Vagina (tissue), 2 donors: ENCODE results near the gene F8. TPM values are rescaled to one million over a fixed set of nuclear protein-coding genes. Genes with fewer than 3 reads are reported as not detected.

Source experiments
- DNase-seq, 2 donors: peaks; one replicate each; pipeline ENCODE4 v3.0.0-alpha.2; 2017; ENCODE audit errors: extremely low spot score in 2 of 2
- H3K27ac ChIP-seq: fragments of 200-600 bp; sonication (generic); one replicate; pipeline ENCODE4 v1.5.1; 2019
- H3K27me3 ChIP-seq: fragments of 200-600 bp; sonication (generic); one replicate; pipeline ENCODE4 v1.5.1; 2019
- H3K36me3 ChIP-seq, 2 donors: fragments of 200-600 bp; sonication (generic); one replicate each; pipeline ENCODE4 v1.5.1; 2017 to 2019
- H3K4me1 ChIP-seq: fragments of 200-600 bp; sonication (generic); one replicate; pipeline ENCODE4 v1.5.1; 2019
- H3K4me3 ChIP-seq, 2 donors: fragments of 200-600 bp; sonication (generic); 1 replicate in 1 of 2; 2 replicates in 1 of 2; pipeline ENCODE4 v1.5.1; 2016 to 2019
- H3K9me3 ChIP-seq: fragments of 200-600 bp; sonication (generic); one replicate; pipeline ENCODE4 v1.5.1; 2019
- POLR2A ChIP-seq, 2 donors: fragments of 450-650 bp; IDR thresholded peaks; one replicate each; pipeline ENCODE4 v1.6.1; 2017; ENCODE audit warnings: antibody characterized with exemption in 2 of 2, mild to moderate bottlenecking in 2 of 2, moderate library complexity in 2 of 2
- POLR2AphosphoS5 ChIP-seq, 2 donors: sonication (generic); formaldehyde crosslinking; IDR thresholded peaks; one replicate each; pipeline ENCODE4 v1.9.0; 2017; ENCODE audit warnings: antibody characterized with exemption in 2 of 2, mild to moderate bottlenecking in 2 of 2, low read depth in 1 of 2; ENCODE audit not compliant: insufficient read depth in 1 of 2
- intact Hi-C: fragments of 100-400 bp; cut with DNase I; formaldehyde crosslinking; loops from one replicate; pipeline ENCODE4 v1.15.1; 2023
- total RNA-seq: library from RNA; depleted of rRNA; stranded (reverse); fragments of >200 nt; gene quantifications from one replicate; pipeline ENCODE4 v1.2.3, GENCODE V29; 2016
- TF ChIP-seq, protein P1 (sequence below), 3 experiments: fragments of 450-650 bp in 2 of 3; fragments of 200-600 bp in 1 of 3; sonication (generic) in 1 of 3; IDR thresholded peaks; one replicate each; pipeline ENCODE4 v1.5.1; 2017 to 2019; ENCODE audit warnings: antibody characterized with exemption in 3 of 3, mild to moderate bottlenecking in 2 of 3, moderate library complexity in 2 of 3

Gene F8
- total RNA-seq, 1 donor from 2014 or later, result 5.4 TPM

DNA sequence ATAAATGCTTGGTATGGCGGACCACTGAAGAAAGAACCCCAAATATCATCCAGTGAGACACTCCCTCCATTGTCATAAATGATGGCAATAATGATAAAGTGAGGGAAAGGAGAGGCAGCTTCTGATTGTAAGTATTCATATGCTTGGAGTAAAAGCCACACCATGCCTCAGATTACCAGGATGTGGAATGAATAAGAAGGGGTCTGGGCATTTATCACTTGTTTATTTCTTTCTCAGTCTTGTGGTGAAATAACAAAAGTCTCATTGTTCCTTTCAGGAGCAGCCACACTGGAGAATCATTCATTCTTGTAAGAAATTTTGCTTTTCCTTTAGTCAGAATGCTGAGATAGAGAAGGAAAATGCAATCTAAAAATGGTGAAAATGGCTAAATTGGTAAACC lies 21.7 kb downstream of the F8 start:
- H3K4me1 ChIP-seq, result no peaks in the 10 kb centered on the region
- DNase-seq, result no peak
- intact Hi-C loops, result no loop called here
- H3K4me3 ChIP-seq, result no peak overlapping the region
- H3K9me3 ChIP-seq, result no peaks in the 10 kb centered on the region
- no peak overlapping the region for H3K27ac ChIP-seq
- no peaks in the 10 kb centered on the region for H3K36me3 ChIP-seq
- TF ChIP-seq, protein P1, sequence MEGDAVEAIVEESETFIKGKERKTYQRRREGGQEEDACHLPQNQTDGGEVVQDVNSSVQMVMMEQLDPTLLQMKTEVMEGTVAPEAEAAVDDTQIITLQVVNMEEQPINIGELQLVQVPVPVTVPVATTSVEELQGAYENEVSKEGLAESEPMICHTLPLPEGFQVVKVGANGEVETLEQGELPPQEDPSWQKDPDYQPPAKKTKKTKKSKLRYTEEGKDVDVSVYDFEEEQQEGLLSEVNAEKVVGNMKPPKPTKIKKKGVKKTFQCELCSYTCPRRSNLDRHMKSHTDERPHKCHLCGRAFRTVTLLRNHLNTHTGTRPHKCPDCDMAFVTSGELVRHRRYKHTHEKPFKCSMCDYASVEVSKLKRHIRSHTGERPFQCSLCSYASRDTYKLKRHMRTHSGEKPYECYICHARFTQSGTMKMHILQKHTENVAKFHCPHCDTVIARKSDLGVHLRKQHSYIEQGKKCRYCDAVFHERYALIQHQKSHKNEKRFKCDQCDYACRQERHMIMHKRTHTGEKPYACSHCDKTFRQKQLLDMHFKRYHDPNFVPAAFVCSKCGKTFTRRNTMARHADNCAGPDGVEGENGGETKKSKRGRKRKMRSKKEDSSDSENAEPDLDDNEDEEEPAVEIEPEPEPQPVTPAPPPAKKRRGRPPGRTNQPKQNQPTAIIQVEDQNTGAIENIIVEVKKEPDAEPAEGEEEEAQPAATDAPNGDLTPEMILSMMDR (IDR thresholded peaks at IDR 0.05), result no peak
- TF ChIP-seq POLR2A (IDR thresholded peaks at IDR 0.05), result no peak
- no peak for TF ChIP-seq POLR2AphosphoS5 (IDR thresholded peaks at IDR 0.05; ENCODE audit: insufficient read depth in 1 of 2, low read depth in 1 of 2)
- H3K27me3 ChIP-seq, result no peaks in the 10 kb centered on the region

DNA sequence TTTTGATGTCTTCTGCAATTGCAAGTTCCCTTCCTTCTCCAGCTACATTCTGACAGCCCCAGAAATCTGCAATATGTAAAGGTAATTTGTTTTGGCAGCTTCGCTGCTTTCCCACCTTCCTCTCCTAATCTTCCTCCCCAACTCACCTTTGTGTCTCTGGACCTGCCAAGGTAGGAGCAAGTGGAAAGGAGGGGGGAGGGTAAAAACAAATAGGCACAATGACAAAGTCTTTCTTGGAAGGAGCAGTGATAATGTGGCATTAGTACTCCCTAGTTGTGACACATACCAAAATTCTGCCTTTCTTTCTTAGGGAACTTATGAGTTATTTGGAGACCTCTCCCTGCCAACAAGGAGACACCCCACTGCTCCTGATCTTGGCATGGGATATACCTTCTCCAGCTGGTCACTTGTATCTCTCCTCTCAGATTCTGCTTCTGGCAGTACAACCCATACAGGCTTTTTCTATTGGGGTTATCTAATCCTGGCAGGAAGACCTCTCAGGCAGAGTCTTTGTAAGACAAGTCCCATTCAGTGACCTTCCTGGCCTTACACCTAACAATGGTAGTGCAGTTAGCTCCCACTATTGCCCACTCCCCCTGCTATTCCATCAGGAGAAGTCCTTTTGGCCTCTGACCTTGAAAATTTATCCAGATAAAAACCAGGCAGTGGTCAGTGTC lies 24.2 kb downstream of the F8 start:
- Histone ChIP-seq H3K4me1 (no peaks in the 10 kb centered on the region), H3K27ac (no peak overlapping the region), H3K4me3 (no peak overlapping the region), H3K9me3 (no peaks in the 10 kb centered on the region), H3K36me3 (no peaks in the 10 kb centered on the region), H3K27me3 (no peaks in the 10 kb centered on the region)
- no peak for DNase-seq
- intact Hi-C loops, result no loop called here
- no peak for TF ChIP-seq POLR2AphosphoS5 (IDR thresholded peaks at IDR 0.05; ENCODE audit: insufficient read depth in 1 of 2, low read depth in 1 of 2)

DNA sequence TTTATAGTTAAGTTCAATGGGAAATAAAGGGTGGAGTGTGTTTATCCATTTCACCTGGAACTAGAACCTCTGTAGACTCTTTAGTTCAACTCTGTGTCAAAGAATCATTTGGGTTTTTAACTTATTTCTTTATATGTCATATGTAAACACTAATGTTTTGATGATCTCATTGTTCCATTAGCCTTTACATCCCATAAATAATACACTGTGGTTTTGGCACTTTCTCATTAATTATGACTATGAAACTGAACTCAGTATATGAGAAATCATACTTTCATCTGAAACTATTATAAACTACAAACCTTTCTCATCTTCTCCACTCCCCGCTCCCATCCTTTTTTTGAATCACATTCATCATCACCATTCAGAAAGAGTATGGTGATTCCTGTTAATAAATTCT lies 31.0 kb downstream of the F8 start:
- Histone ChIP-seq H3K9me3 (no peaks in the 10 kb centered on the region), H3K4me3 (no peak overlapping the region), H3K4me1 (no peaks in the 10 kb centered on the region), H3K27me3 (no peaks in the 10 kb centered on the region), H3K36me3 (no peaks in the 10 kb centered on the region), H3K27ac (no peak overlapping the region)
- no peak for DNase-seq
- TF ChIP-seq POLR2A (IDR thresholded peaks at IDR 0.05), result no peak
- no peak for TF ChIP-seq POLR2AphosphoS5 (IDR thresholded peaks at IDR 0.05; ENCODE audit: insufficient read depth in 1 of 2, low read depth in 1 of 2)
- TF ChIP-seq, protein P1 (IDR thresholded peaks at IDR 0.05), result no peak
- intact Hi-C loops, result no loop called here

DNA sequence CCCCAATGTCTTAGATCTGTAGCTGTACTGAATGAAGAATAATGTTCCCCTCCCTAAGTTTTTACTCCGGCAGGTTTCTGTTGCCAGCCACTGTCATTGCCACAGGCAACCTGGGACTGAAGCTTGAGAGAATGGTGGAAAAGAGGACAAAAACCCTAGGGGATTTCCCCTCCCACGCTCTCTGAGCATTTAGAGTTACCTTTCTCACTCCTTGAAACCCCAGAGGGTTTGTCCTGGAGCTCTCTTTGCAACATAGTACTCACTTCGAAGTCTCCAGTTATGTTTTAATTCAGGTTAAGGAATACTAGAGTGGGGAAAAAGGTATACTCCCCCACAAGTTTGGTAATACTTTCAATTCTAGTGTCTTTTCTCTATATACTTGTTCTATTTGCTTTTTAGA lies 31.5 kb downstream of the F8 start:
- Histone ChIP-seq H3K36me3 (no peaks in the 10 kb centered on the region), H3K9me3 (no peaks in the 10 kb centered on the region), H3K4me1 (no peaks in the 10 kb centered on the region), H3K27me3 (no peaks in the 10 kb centered on the region), H3K27ac (no peak overlapping the region), H3K4me3 (no peak overlapping the region)
- intact Hi-C loops, result no loop called here
- TF ChIP-seq, protein P1 (IDR thresholded peaks at IDR 0.05), result no peak
- TF ChIP-seq POLR2AphosphoS5 (IDR thresholded peaks at IDR 0.05; ENCODE audit: insufficient read depth in 1 of 2, low read depth in 1 of 2) (no peak), POLR2A (IDR thresholded peaks at IDR 0.05) (no peak)
- DNase-seq, result no peak

DNA sequence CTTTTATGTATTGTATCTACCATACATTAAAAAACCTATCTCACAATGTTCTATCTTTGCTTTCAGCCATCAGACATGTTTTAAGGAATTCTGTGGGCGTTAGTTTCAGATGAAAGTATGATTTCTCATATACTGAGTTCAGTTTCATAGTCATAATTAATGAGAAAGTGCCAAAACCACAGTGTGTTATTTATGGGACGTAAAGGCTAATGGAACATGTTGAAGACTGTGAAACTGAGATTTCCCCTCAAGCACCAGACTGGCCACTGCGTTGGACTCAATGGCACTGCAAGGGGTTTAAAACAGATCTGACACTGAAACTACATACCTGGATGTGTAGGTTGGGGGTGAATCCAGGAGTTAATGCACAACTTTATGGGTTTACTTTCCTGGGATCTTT lies 32.0 kb downstream of the F8 start:
- TF ChIP-seq POLR2AphosphoS5 (IDR thresholded peaks at IDR 0.05; ENCODE audit: insufficient read depth in 1 of 2, low read depth in 1 of 2), result no peak
- TF ChIP-seq POLR2A (IDR thresholded peaks at IDR 0.05), result no peak
- TF ChIP-seq, protein P1 (IDR thresholded peaks at IDR 0.05), result no peak
- Histone ChIP-seq H3K27ac (no peak overlapping the region), H3K9me3 (no peaks in the 10 kb centered on the region), H3K4me3 (no peak overlapping the region), H3K27me3 (no peaks in the 10 kb centered on the region), H3K36me3 (no peaks in the 10 kb centered on the region), H3K4me1 (no peaks in the 10 kb centered on the region)
- intact Hi-C loops, result no loop called here
- DNase-seq, result no peak
